SK-N-SH (cell line): ENCODE data around the gene SLC12A4. TPM values are rescaled to one million over a fixed set of nuclear protein-coding genes. Genes with fewer than 3 reads are reported as not detected.
A peak's percentile ranks its signal among the peaks of the same experiment; 100 is the strongest.

Experiments used
- CTCF ChIA-PET: fragments of 300-600, 350-600 bp; formaldehyde crosslinking; extraction: SDS; loops from one replicate; lab custom pipeline; 2021; lab: Yijun Ruan, JAX
- POLR2A ChIA-PET: fragments of 350-600 bp; sonication (Branson Sonifier 250); formaldehyde crosslinking; extraction: SDS; loops from one replicate; lab custom pipeline; 2020; ENCODE audit warnings: antibody characterized with exemption, inconsistent platforms; lab: Yijun Ruan, JAX
- DNase-seq: peaks from one replicate; pipeline ENCODE4 v3.0.0; 2012
- H2AFZ ChIP-seq: fragments of 200-600 bp; sonication (generic); 2 replicates; pipeline ENCODE4 v1.8.1; 2016; ENCODE audit warnings: antibody characterized with exemption, mild to moderate bottlenecking, low read depth
- H3F3A ChIP-seq: fragments of 200-600 bp; sonication (generic); replicated peaks from 2 replicates; pipeline ENCODE3; 2016; ENCODE audit warnings: antibody characterized with exemption, mild to moderate bottlenecking; ENCODE audit not compliant: insufficient read depth
- H3K27ac ChIP-seq, 2 experiments: fragments of 200-500 bp in 1 of 2; fragments of 200-600 bp in 1 of 2; sonication (Bioruptor generic) in 1 of 2; sonication (generic), shearing (Covaris generic) in 1 of 2; 2 replicates each; pipeline versions ENCODE4 v1.5.1 to v1.6.1; 2014 to 2016; ENCODE audit warnings: low read depth in 2 of 2, inconsistent platforms in 1 of 2, low read length in 1 of 2, mild to moderate bottlenecking in 1 of 2, mixed read lengths in 1 of 2
- H3K27me3 ChIP-seq: fragments of 200-600 bp; sonication (generic), shearing (Covaris generic); 2 replicates; pipeline ENCODE4 v1.6.1; 2016; ENCODE audit warnings: mixed run types; ENCODE audit not compliant: insufficient read depth
- H3K36me3 ChIP-seq, 2 experiments: fragments of 200-500 bp in 1 of 2; fragments of 200-600 bp in 1 of 2; sonication (Bioruptor generic) in 1 of 2; sonication (generic) in 1 of 2; replicated peaks in 1 of 2; 2 replicates each; pipeline versions ENCODE3 to v1.5.1; 2014 to 2016; ENCODE audit warnings: low read length in 1 of 2, mild to moderate bottlenecking in 1 of 2; ENCODE audit not compliant: insufficient read depth in 2 of 2, control insufficient read depth in 1 of 2
- H3K4me1 ChIP-seq, 2 experiments: fragments of 200-500 bp in 1 of 2; fragments of 200-600 bp in 1 of 2; sonication (Bioruptor generic) in 1 of 2; sonication (generic), shearing (Covaris generic) in 1 of 2; 2 replicates each; pipeline versions ENCODE4 v1.5.1 to v1.6.1; 2014 to 2016; ENCODE audit warnings: low read depth in 1 of 2, low read length in 1 of 2, mixed run types in 1 of 2; ENCODE audit not compliant: insufficient read depth in 2 of 2, control insufficient read depth in 1 of 2
- H3K4me2 ChIP-seq: fragments of 200-600 bp; sonication (generic), shearing (Covaris generic); 2 replicates; pipeline ENCODE4 v1.6.1; 2017; ENCODE audit warnings: mixed run types
- H3K4me3 ChIP-seq, 2 experiments: fragments of 200-500 bp in 1 of 2; fragments of 200-600 bp in 1 of 2; sonication (Bioruptor generic) in 1 of 2; sonication (generic), shearing (Covaris generic) in 1 of 2; 2 replicates each; pipeline versions ENCODE4 v1.5.1 to v1.8.1; 2014 to 2016; ENCODE audit warnings: low read depth in 2 of 2, inconsistent platforms in 1 of 2, low read length in 1 of 2, mild to moderate bottlenecking in 1 of 2, mixed read lengths in 1 of 2, moderate library complexity in 1 of 2
- H3K79me2 ChIP-seq: fragments of 200-600 bp; sonication (generic); 2 replicates; pipeline ENCODE4 v1.8.1; 2017; ENCODE audit warnings: mild to moderate bottlenecking; ENCODE audit not compliant: insufficient read depth
- H3K9ac ChIP-seq: fragments of 200-600 bp; sonication (generic); 2 replicates; pipeline ENCODE4 v1.6.1; 2017; ENCODE audit warnings: mixed run types
- H3K9me2 ChIP-seq: fragments of 200-600 bp; sonication (generic); 2 replicates; pipeline ENCODE4 v1.6.1; 2017; ENCODE audit warnings: mixed run types
- H3K9me3 ChIP-seq: fragments of 200-600 bp; sonication (generic); 2 replicates; pipeline ENCODE4 v1.6.1; 2017; ENCODE audit warnings: mixed run types, mild to moderate bottlenecking, moderate library complexity
- H4K20me1 ChIP-seq: fragments of 200-600 bp; sonication (generic); 2 replicates; pipeline ENCODE4 v1.6.1; 2017; ENCODE audit warnings: mild to moderate bottlenecking, mixed run types; ENCODE audit not compliant: insufficient read depth
- CHD2 ChIP-seq: fragments of 150-350 bp; IDR thresholded peaks from 2 replicates; pipeline ENCODE4 v1.6.1; 2018; ENCODE audit warnings: low read length; ENCODE audit not compliant: partially characterized antibody
- ELF1 ChIP-seq: IDR thresholded peaks from 2 replicates; pipeline ENCODE4 v1.4.0; 2012
- EP300 ChIP-seq, 2 experiments: IDR thresholded peaks; 2 replicates each; pipeline versions ENCODE4 v1.4.0 to v1.6.1; 2012; ENCODE audit warnings: borderline replicate concordance in 1 of 2, low read depth in 1 of 2, low read length in 1 of 2
- EZH2phosphoT487 ChIP-seq: fragments of 200-600 bp; sonication (generic); IDR thresholded peaks from 2 replicates; pipeline ENCODE4 v1.6.1; 2017; ENCODE audit warnings: low read depth, mixed run types, mild to moderate bottlenecking, antibody characterized with exemption, moderate library complexity, borderline replicate concordance
- FOSL2 ChIP-seq: IDR thresholded peaks from 2 replicates; pipeline ENCODE4 v1.4.0; 2012; ENCODE audit warnings: low read depth, mild to moderate bottlenecking, moderate library complexity, borderline replicate concordance
- FOXM1 ChIP-seq: IDR thresholded peaks from 2 replicates; pipeline ENCODE4 v1.4.0; 2012; ENCODE audit warnings: low read depth, mild to moderate bottlenecking
- GABPA ChIP-seq: IDR thresholded peaks from 2 replicates; pipeline ENCODE4 v1.4.0; 2012; ENCODE audit warnings: low read depth, mild to moderate bottlenecking
- GATA2 ChIP-seq: sonication (generic); formaldehyde crosslinking; IDR thresholded peaks from 2 replicates; pipeline ENCODE4 v1.5.0; 2020; ENCODE audit warnings: mild to moderate bottlenecking, missing genetic modification reagents
- JUND ChIP-seq: IDR thresholded peaks from 2 replicates; pipeline ENCODE4 v1.4.0; 2012
- POLR2AphosphoS5 ChIP-seq: IDR thresholded peaks from 2 replicates; pipeline ENCODE4 v1.6.1; 2012; ENCODE audit warnings: low read depth, low read length
- RCOR1 ChIP-seq: fragments of 150-350 bp; IDR thresholded peaks from 2 replicates; pipeline ENCODE4 v1.6.1; 2017; ENCODE audit warnings: antibody characterized with exemption, low read length
- RFX5 ChIP-seq: IDR thresholded peaks from 2 replicates; pipeline ENCODE4 v1.6.1; 2012; ENCODE audit warnings: mild to moderate bottlenecking, improper control_type of control experiment, low read length
- RXRA ChIP-seq: IDR thresholded peaks from 2 replicates; pipeline ENCODE4 v1.4.0; 2012; ENCODE audit warnings: low read depth, mild to moderate bottlenecking, borderline replicate concordance
- SMC3 ChIP-seq: IDR thresholded peaks from 2 replicates; pipeline ENCODE4 v1.6.1; 2012; ENCODE audit warnings: low read depth, low read length, improper control_type of control experiment
- TCF12 ChIP-seq: IDR thresholded peaks from 2 replicates; pipeline ENCODE4 v1.4.0; 2012
- TEAD4 ChIP-seq: IDR thresholded peaks from 2 replicates; pipeline ENCODE4 v1.4.0; 2012; ENCODE audit warnings: mild to moderate bottlenecking, borderline replicate concordance; ENCODE audit not compliant: insufficient read depth
- YY1 ChIP-seq: IDR thresholded peaks from 2 replicates; pipeline ENCODE4 v1.4.0; 2012; ENCODE audit warnings: low read depth, mild to moderate bottlenecking
- WGBS: methylation state at CpG from one replicate; pipeline ENCODE4 v1.1.6; 2017; ENCODE audit warnings: low lambda C conversion rate; 5-methylcytosine and 5-hydroxymethylcytosine counted together
- polyA plus RNA-seq, 3 experiments: library from polyadenylated mRNA; depleted of rRNA; stranded (reverse); fragments of >200 nt; gene quantifications; 2 replicates each; pipeline ENCODE4 v1.2.3, GENCODE V29; 2012
- TF ChIP-seq, protein P1 (sequence below): IDR thresholded peaks from 2 replicates; pipeline ENCODE4; 2012
- TF ChIP-seq, protein P2 (sequence below): fragments of 150-350 bp; IDR thresholded peaks from 2 replicates; pipeline ENCODE4 v1.6.1; 2016; ENCODE audit warnings: mild to moderate bottlenecking, low read depth, low read length
- TF ChIP-seq, protein P3 (sequence below): IDR thresholded peaks from 2 replicates; pipeline ENCODE4 v1.4.0; 2012; ENCODE audit warnings: low read depth

Gene SLC12A4
- polyA plus RNA-seq, 1 of the 3 experiments (the other 2 are of a cell fraction): 75.8 TPM

DNA sequence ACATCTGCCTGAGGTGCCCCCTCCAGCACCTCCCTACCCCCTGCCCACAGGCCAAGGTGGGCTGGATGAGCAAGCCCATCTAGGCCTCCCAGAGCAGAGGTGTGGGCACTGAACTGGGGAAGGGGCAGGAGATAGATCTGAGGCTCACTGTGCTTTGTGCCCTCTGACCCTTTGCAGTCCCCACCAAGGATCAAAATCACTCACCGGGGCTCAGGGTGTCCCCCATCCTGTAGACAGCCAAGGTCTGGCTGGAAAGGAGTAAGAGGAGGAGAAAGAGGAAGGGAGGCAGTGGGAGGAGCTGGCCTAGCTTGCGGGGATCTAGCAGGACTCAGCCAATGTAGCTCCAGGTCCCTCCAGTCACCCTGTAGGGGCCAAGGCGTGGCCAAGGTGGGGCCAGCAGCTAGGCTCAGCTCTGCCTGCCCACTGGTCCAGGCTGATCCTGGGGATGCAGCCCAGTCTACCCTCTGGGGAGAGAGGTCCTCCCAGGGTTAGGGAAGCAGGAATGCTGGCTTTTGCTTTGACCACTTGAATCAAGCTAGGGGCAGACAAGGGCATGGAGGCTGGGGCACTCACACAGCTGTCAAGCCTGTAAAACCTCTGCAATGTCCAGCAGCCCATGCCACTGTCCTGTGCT, 1.8 kb downstream of the SLC12A4 start:
- no peak overlapping the region for H2AFZ ChIP-seq
- H3K9ac ChIP-seq: peak overlapping the region; percentile 96
- H3K4me1 ChIP-seq: peaks cover 15 to 38% of the 10 kb centered on the region in 2 experiments; a peak in 3 of 4 replicates
- TF ChIP-seq ELF1 (no peak), FOXM1 (no peak), JUND (no peak), EZH2phosphoT487 (no peak), FOSL2 (no peak), SMC3 (no peak), TCF12 (no peak), RCOR1 (no peak), EP300 (IDR thresholded peaks at IDR 0.05; ENCODE audit: borderline replicate concordance in 1 of 2, low read depth in 1 of 2, low read length in 1 of 2) (no peak), GATA2 (no peak), TEAD4 (no peak), RFX5 (no peak), POLR2AphosphoS5 (no peak), GABPA (no peak), RXRA (no peak), YY1 (no peak), CHD2 (no peak)
- TF ChIP-seq, protein P1, sequence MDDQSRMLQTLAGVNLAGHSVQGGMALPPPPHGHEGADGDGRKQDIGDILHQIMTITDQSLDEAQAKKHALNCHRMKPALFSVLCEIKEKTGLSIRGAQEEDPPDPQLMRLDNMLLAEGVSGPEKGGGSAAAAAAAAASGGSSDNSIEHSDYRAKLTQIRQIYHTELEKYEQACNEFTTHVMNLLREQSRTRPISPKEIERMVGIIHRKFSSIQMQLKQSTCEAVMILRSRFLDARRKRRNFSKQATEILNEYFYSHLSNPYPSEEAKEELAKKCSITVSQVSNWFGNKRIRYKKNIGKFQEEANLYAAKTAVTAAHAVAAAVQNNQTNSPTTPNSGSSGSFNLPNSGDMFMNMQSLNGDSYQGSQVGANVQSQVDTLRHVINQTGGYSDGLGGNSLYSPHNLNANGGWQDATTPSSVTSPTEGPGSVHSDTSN: no peak
- TF ChIP-seq, protein P2, sequence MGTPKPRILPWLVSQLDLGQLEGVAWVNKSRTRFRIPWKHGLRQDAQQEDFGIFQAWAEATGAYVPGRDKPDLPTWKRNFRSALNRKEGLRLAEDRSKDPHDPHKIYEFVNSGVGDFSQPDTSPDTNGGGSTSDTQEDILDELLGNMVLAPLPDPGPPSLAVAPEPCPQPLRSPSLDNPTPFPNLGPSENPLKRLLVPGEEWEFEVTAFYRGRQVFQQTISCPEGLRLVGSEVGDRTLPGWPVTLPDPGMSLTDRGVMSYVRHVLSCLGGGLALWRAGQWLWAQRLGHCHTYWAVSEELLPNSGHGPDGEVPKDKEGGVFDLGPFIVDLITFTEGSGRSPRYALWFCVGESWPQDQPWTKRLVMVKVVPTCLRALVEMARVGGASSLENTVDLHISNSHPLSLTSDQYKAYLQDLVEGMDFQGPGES: no peak
- TF ChIP-seq, protein P3, sequence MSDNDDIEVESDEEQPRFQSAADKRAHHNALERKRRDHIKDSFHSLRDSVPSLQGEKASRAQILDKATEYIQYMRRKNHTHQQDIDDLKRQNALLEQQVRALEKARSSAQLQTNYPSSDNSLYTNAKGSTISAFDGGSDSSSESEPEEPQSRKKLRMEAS: no peak
- no peaks in the 10 kb centered on the region for H3K27me3 ChIP-seq
- H3K9me2 ChIP-seq: no peaks in the 10 kb centered on the region
- H3K4me2 ChIP-seq: peak overlapping the region; percentile 96
- peaks cover 67% of the 10 kb centered on the region for H3K79me2 ChIP-seq
- peak overlapping the region; percentile 73 to 79 for H3K4me3 ChIP-seq
- H3K36me3 ChIP-seq: peaks cover 22 to 24% of the 10 kb centered on the region in 2 experiments
- POLR2A ChIA-PET: interaction anchor here (0.9 to 1.2 kb wide), 2 partner anchors 19 to 27 kb away, joined by 3 to 6 read pairs; no protein-coding TSS in a partner anchor
- 90% methylated on average over 1 of the region's 3 CpGs for WGBS
- peaks cover 49% of the 10 kb centered on the region for H4K20me1 ChIP-seq
- H3K9me3 ChIP-seq: no peaks in the 10 kb centered on the region
- no peak for DNase-seq
- H3K27ac ChIP-seq: peak overlapping the region; percentile 7 to 67; a peak in 3 of 4 replicates
- peaks cover 4% of the 10 kb centered on the region for H3F3A ChIP-seq
- CTCF ChIA-PET: interaction anchor here (0.8 kb wide), 1 partner anchor 74 kb away, joined by 4 read pairs; no protein-coding TSS in a partner anchor
